Activated naive CD8-positive, alpha-beta T cell treated with anti-CD3 and anti-CD28 coated beads, Interleukin-2, amount 50 U/mL, for 24 hours (primary cell): ENCODE results near the gene EXOC8.

Experiments
- ATAC-seq: fragments of 150-1000 bp; cut with Tn5 transposase; one replicate; pipeline ENCODE4 v1.10.0; 2021
- DNase-seq: peaks from one replicate; pipeline ENCODE4 v3.0.0; 2021
- H3K27ac Mint-ChIP-seq: one replicate; pipeline ENCODE4 v1.8.0; 2021; ENCODE audit warnings: mild to moderate bottlenecking, mixed read lengths
- H3K27me3 Mint-ChIP-seq: one replicate; pipeline ENCODE4 v1.8.0; 2021; ENCODE audit warnings: mixed read lengths
- H3K36me3 Mint-ChIP-seq: one replicate; pipeline ENCODE4 v1.8.0; 2021; ENCODE audit warnings: low read depth, mixed read lengths
- H3K4me1 Mint-ChIP-seq: one replicate; pipeline ENCODE4 v1.8.0; 2021; ENCODE audit warnings: mixed read lengths
- H3K4me3 Mint-ChIP-seq: one replicate; pipeline ENCODE4 v1.8.0; 2021; ENCODE audit warnings: mild to moderate bottlenecking, moderate library complexity, mixed read lengths
- H3K9me3 Mint-ChIP-seq: one replicate; pipeline ENCODE4 v1.8.0; 2021; ENCODE audit warnings: mixed read lengths

Gene EXOC8

GRCh38 chr1:231337472-231338269 is at the start of gene EXOC8:
Gene EXOC8, minus strand, starts transcription at chr1:231337852. Its CDS starts 107 bp downstream, at chr1:231337745.
- Mint-ChIP-seq H3K27ac (peak within 1 kb of the TSS; percentile 98), H3K4me1 (peaks cover 66% of the 10 kb centered on the region), H3K9me3 (peaks cover 3% of the 10 kb centered on the region), H3K4me3 (peak within 1 kb of the TSS; percentile 94), H3K27me3 (peaks cover 3% of the 10 kb centered on the region), H3K36me3 (peaks cover 56% of the 10 kb centered on the region)
- ATAC-seq (peak; percentile 82), DNase-seq (peak; percentile 97)

GRCh38 chr1:231386466-231386865 is 48.8 kb upstream of the EXOC8 start:
- H3K36me3 Mint-ChIP-seq, result peaks cover 5% of the 10 kb centered on the region
- DNase-seq (no peak), ATAC-seq (no peak)
- no peak overlapping the region for H3K27ac Mint-ChIP-seq
- H3K4me3 Mint-ChIP-seq, result no peak overlapping the region
- H3K4me1 Mint-ChIP-seq, result peaks cover 35% of the 10 kb centered on the region
- H3K27me3 Mint-ChIP-seq, result no peaks in the 10 kb centered on the region
- H3K9me3 Mint-ChIP-seq, result no peaks in the 10 kb centered on the region

- DNase-seq, result no peak
- no peak for ATAC-seq
- peaks cover 5% of the 10 kb centered on the region for H3K36me3 Mint-ChIP-seq
- H3K4me3 Mint-ChIP-seq, result no peak overlapping the region
- peaks cover 27% of the 10 kb centered on the region for H3K4me1 Mint-ChIP-seq
- no peaks in the 10 kb centered on the region for H3K9me3 Mint-ChIP-seq
- no peaks in the 10 kb centered on the region for H3K27me3 Mint-ChIP-seq
- H3K27ac Mint-ChIP-seq, result no peak overlapping the region
These were observed 47.7 kb upstream of the EXOC8 start for GRCh38 chr1:231385416-231385748.

GRCh38 chr1:231384696-231385415 is 47.2 kb upstream of the EXOC8 start:
- Mint-ChIP-seq H3K27ac (no peak overlapping the region), H3K9me3 (no peaks in the 10 kb centered on the region), H3K4me3 (no peak overlapping the region), H3K4me1 (peaks cover 23% of the 10 kb centered on the region), H3K36me3 (peaks cover 3% of the 10 kb centered on the region), H3K27me3 (no peaks in the 10 kb centered on the region)
- ATAC-seq (no peak), DNase-seq (no peak)

- ATAC-seq (no peak), DNase-seq (no peak)
- no peak overlapping the region for H3K4me3 Mint-ChIP-seq
- H3K36me3 Mint-ChIP-seq, result peaks cover 3% of the 10 kb centered on the region
- H3K4me1 Mint-ChIP-seq, result peaks cover 23% of the 10 kb centered on the region
- no peak overlapping the region for H3K27ac Mint-ChIP-seq
- H3K27me3 Mint-ChIP-seq, result no peaks in the 10 kb centered on the region
- no peaks in the 10 kb centered on the region for H3K9me3 Mint-ChIP-seq
These were observed 45.7 kb upstream of the EXOC8 start for GRCh38 chr1:231383159-231383860.

GRCh38 chr1:231382426-231382825 is 44.8 kb upstream of the EXOC8 start:
- Mint-ChIP-seq H3K4me1 (peaks cover 23% of the 10 kb centered on the region), H3K27me3 (no peaks in the 10 kb centered on the region), H3K27ac (no peak overlapping the region), H3K9me3 (no peaks in the 10 kb centered on the region), H3K4me3 (no peak overlapping the region), H3K36me3 (no peaks in the 10 kb centered on the region)
- no peak for ATAC-seq
- no peak for DNase-seq

GRCh38 chr1:231381729-231382128 is 44.1 kb upstream of the EXOC8 start:
- ATAC-seq (no peak), DNase-seq (no peak)
- Mint-ChIP-seq H3K4me1 (peaks cover 27% of the 10 kb centered on the region), H3K27ac (no peak overlapping the region), H3K36me3 (no peaks in the 10 kb centered on the region), H3K27me3 (no peaks in the 10 kb centered on the region), H3K4me3 (no peak overlapping the region), H3K9me3 (no peaks in the 10 kb centered on the region)

- H3K27me3 Mint-ChIP-seq, result no peaks in the 10 kb centered on the region
- ATAC-seq (peak; percentile 77), DNase-seq (no peak)
- no peaks in the 10 kb centered on the region for H3K9me3 Mint-ChIP-seq
- no peaks in the 10 kb centered on the region for H3K36me3 Mint-ChIP-seq
- H3K4me3 Mint-ChIP-seq, result no peak overlapping the region
- H3K27ac Mint-ChIP-seq, result no peak overlapping the region
- peaks cover 35% of the 10 kb centered on the region for H3K4me1 Mint-ChIP-seq
These were observed 39.4 kb upstream of the EXOC8 start for GRCh38 chr1:231376875-231377549.

GRCh38 chr1:231376101-231376500 is 38.4 kb upstream of the EXOC8 start:
- no peak overlapping the region for H3K27ac Mint-ChIP-seq
- peaks cover 35% of the 10 kb centered on the region for H3K4me1 Mint-ChIP-seq
- H3K9me3 Mint-ChIP-seq, result no peaks in the 10 kb centered on the region
- no peak overlapping the region for H3K4me3 Mint-ChIP-seq
- DNase-seq, result no peak
- no peaks in the 10 kb centered on the region for H3K27me3 Mint-ChIP-seq
- no peaks in the 10 kb centered on the region for H3K36me3 Mint-ChIP-seq
- ATAC-seq, result no peak

- no peak overlapping the region for H3K27ac Mint-ChIP-seq
- no peaks in the 10 kb centered on the region for H3K9me3 Mint-ChIP-seq
- ATAC-seq (no peak), DNase-seq (no peak)
- H3K4me3 Mint-ChIP-seq, result no peak overlapping the region
- peaks cover 2% of the 10 kb centered on the region for H3K36me3 Mint-ChIP-seq
- H3K4me1 Mint-ChIP-seq, result peaks cover 29% of the 10 kb centered on the region
- H3K27me3 Mint-ChIP-seq, result no peaks in the 10 kb centered on the region
These were observed 36.7 kb upstream of the EXOC8 start for GRCh38 chr1:231374394-231374793.

GRCh38 chr1:231372501-231372900 is 34.8 kb upstream of the EXOC8 start:
- H3K4me3 Mint-ChIP-seq, result no peak overlapping the region
- DNase-seq (no peak), ATAC-seq (no peak)
- no peaks in the 10 kb centered on the region for H3K27me3 Mint-ChIP-seq
- H3K27ac Mint-ChIP-seq, result no peak overlapping the region
- H3K9me3 Mint-ChIP-seq, result no peaks in the 10 kb centered on the region
- peaks cover 10% of the 10 kb centered on the region for H3K36me3 Mint-ChIP-seq
- peaks cover 14% of the 10 kb centered on the region for H3K4me1 Mint-ChIP-seq

GRCh38 chr1:231369282-231369681 is 31.6 kb upstream of the EXOC8 start:
- Mint-ChIP-seq H3K27ac (peak overlapping the region; percentile 2), H3K9me3 (no peaks in the 10 kb centered on the region), H3K27me3 (no peaks in the 10 kb centered on the region), H3K36me3 (peaks cover 18% of the 10 kb centered on the region), H3K4me3 (no peak overlapping the region), H3K4me1 (no peaks in the 10 kb centered on the region)
- DNase-seq, result no peak
- ATAC-seq, result no peak

- H3K4me3 Mint-ChIP-seq, result no peak overlapping the region
- ATAC-seq, result no peak
- no peak overlapping the region for H3K27ac Mint-ChIP-seq
- H3K4me1 Mint-ChIP-seq, result no peaks in the 10 kb centered on the region
- DNase-seq, result no peak
- no peaks in the 10 kb centered on the region for H3K27me3 Mint-ChIP-seq
- peaks cover 27% of the 10 kb centered on the region for H3K36me3 Mint-ChIP-seq
- H3K9me3 Mint-ChIP-seq, result no peaks in the 10 kb centered on the region
These were observed 26.5 kb upstream of the EXOC8 start for GRCh38 chr1:231364192-231364591.

- no peak overlapping the region for H3K27ac Mint-ChIP-seq
- no peaks in the 10 kb centered on the region for H3K9me3 Mint-ChIP-seq
- ATAC-seq (no peak), DNase-seq (no peak)
- no peaks in the 10 kb centered on the region for H3K27me3 Mint-ChIP-seq
- H3K4me3 Mint-ChIP-seq, result no peak overlapping the region
- H3K36me3 Mint-ChIP-seq, result peaks cover 25% of the 10 kb centered on the region
- H3K4me1 Mint-ChIP-seq, result no peaks in the 10 kb centered on the region
These were observed 26.0 kb upstream of the EXOC8 start for GRCh38 chr1:231363624-231364023.
